ENCODE results near the gene NCK2. TPM values are rescaled to one million over a fixed set of nuclear protein-coding genes. Genes with fewer than 3 reads are reported as not detected.

The NCK2 gene
- total RNA-seq, 1 experiment from 2014 or later, result 21.6 TPM

GRCh38 chr2:105915005-105915558 is 170.4 kb downstream of the NCK2 start:
- no peaks in the 10 kb centered on the region for H3K36me3 ChIP-seq (ENCODE audit: insufficient read depth, low read length, poor library complexity, severe bottlenecking)
- DNase-seq (ENCODE audit: low spot score), result no peak
- H3K27me3 ChIP-seq (replicated peaks; ENCODE audit: insufficient read depth, low read depth, low read length, poor library complexity), result peaks cover 4% of the 10 kb centered on the region
- no peak overlapping the region for H3K27ac ChIP-seq (ENCODE audit: low read depth, low read length, poor library complexity, severe bottlenecking)
- BruUV-seq (replicated peaks), result no TSS peak
- no peak for TF ChIP-seq CTCF (conservative IDR thresholded peaks at IDR 0.05; ENCODE audit: low read depth, low read length)
- no peak for TF ChIP-seq EZH2 (IDR thresholded peaks at IDR 0.05; ENCODE audit: borderline replicate concordance, low read depth, low read length, poor library complexity, severe bottlenecking)
- no peak overlapping the region for H3K4me3 ChIP-seq (ENCODE audit: low read depth, low read length, poor library complexity, severe bottlenecking)
- POLR2A ChIA-PET (ENCODE audit: low non-redundant PET), result no interaction called here
- intact Hi-C loops (cut with micrococcal nuclease; ENCODE audit: unreplicated experiment), result no loop called here
- H3K4me1 ChIP-seq (ENCODE audit: insufficient read depth, low read length, poor library complexity, severe bottlenecking), result no peaks in the 10 kb centered on the region
- CTCF ChIA-PET, result no interaction called here
- peaks cover 10% of the 10 kb centered on the region for H3K9me3 ChIP-seq (ENCODE audit: low read depth, low read length, poor library complexity, severe bottlenecking)

DNA sequence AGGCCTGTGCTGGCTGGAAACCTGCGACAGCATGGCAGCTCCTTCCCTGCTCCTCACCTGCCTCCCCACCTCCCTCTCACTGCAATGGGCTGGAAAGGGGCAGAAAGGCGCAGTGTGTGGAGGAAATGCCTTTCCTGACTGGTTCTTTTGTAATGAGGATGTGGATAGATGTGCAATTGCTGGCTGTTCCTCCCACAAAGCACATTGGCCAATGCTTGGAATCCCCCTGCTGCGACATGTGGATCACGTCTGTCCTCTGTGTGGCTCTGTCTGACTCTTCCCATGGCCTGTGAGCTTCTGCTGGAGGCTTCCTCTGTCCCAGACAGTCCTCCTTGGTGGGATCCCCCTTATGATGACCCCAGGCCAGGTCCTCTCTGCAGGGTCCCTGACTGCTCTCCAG is 172.5 kb downstream of the NCK2 start:
- peaks cover 4% of the 10 kb centered on the region for H3K27me3 ChIP-seq (replicated peaks; ENCODE audit: insufficient read depth, low read depth, low read length, poor library complexity)
- BruUV-seq (replicated peaks), result no TSS peak
- intact Hi-C loops (cut with micrococcal nuclease; ENCODE audit: unreplicated experiment), result no loop called here
- H3K9me3 ChIP-seq (ENCODE audit: low read depth, low read length, poor library complexity, severe bottlenecking), result peaks cover 15% of the 10 kb centered on the region
- no peaks in the 10 kb centered on the region for H3K36me3 ChIP-seq (ENCODE audit: insufficient read depth, low read length, poor library complexity, severe bottlenecking)
- DNase-seq (ENCODE audit: low spot score), result no peak
- no peaks in the 10 kb centered on the region for H3K4me1 ChIP-seq (ENCODE audit: insufficient read depth, low read length, poor library complexity, severe bottlenecking)
- TF ChIP-seq CTCF (conservative IDR thresholded peaks at IDR 0.05; ENCODE audit: low read depth, low read length) (no peak), EZH2 (IDR thresholded peaks at IDR 0.05; ENCODE audit: borderline replicate concordance, low read depth, low read length, poor library complexity, severe bottlenecking) (no peak)
- ChIA-PET CTCF (no interaction called here), POLR2A (ENCODE audit: low non-redundant PET) (no interaction called here)
- no peak overlapping the region for H3K27ac ChIP-seq (ENCODE audit: low read depth, low read length, poor library complexity, severe bottlenecking)
- H3K4me3 ChIP-seq (ENCODE audit: low read depth, low read length, poor library complexity, severe bottlenecking), result no peak overlapping the region

GRCh38 chr2:105917688-105918087 is 173.0 kb downstream of the NCK2 start:
- H3K9me3 ChIP-seq (ENCODE audit: low read depth, low read length, poor library complexity, severe bottlenecking), result peaks cover 17% of the 10 kb centered on the region
- no peaks in the 10 kb centered on the region for H3K4me1 ChIP-seq (ENCODE audit: insufficient read depth, low read length, poor library complexity, severe bottlenecking)
- BruUV-seq (replicated peaks), result no TSS peak
- no peaks in the 10 kb centered on the region for H3K36me3 ChIP-seq (ENCODE audit: insufficient read depth, low read length, poor library complexity, severe bottlenecking)
- intact Hi-C loops (cut with micrococcal nuclease; ENCODE audit: unreplicated experiment), result no loop called here
- TF ChIP-seq EZH2 (IDR thresholded peaks at IDR 0.05; ENCODE audit: borderline replicate concordance, low read depth, low read length, poor library complexity, severe bottlenecking) (no peak), CTCF (conservative IDR thresholded peaks at IDR 0.05; ENCODE audit: low read depth, low read length) (no peak)
- H3K27ac ChIP-seq (ENCODE audit: low read depth, low read length, poor library complexity, severe bottlenecking), result no peak overlapping the region
- ChIA-PET CTCF (no interaction called here), POLR2A (ENCODE audit: low non-redundant PET) (interaction anchor here (0.7 kb wide), 1 partner anchor 18 kb away, joined by 3 read pairs; no protein-coding TSS in a partner anchor)
- no peak for DNase-seq (ENCODE audit: low spot score)
- H3K27me3 ChIP-seq (replicated peaks; ENCODE audit: insufficient read depth, low read depth, low read length, poor library complexity), result peaks cover 4% of the 10 kb centered on the region
- H3K4me3 ChIP-seq (ENCODE audit: low read depth, low read length, poor library complexity, severe bottlenecking), result no peak overlapping the region

Data from A673 (cell line).